Neural cell (in vitro differentiated cells): ENCODE data around the gene TMEM132E.

Source experiments
- SMC3 ChIP-seq: fragments of 450-650 bp; conservative IDR thresholded peaks from 2 replicates; pipeline ENCODE4 v1.6.1; 2014; ENCODE audit warnings: antibody characterized with exemption, mild to moderate bottlenecking, moderate library complexity; ENCODE audit not compliant: poor library complexity
- TF ChIP-seq, protein P1 (sequence below): fragments of 450-650 bp; IDR thresholded peaks from 2 replicates; pipeline ENCODE4 v1.5.1; 2014; ENCODE audit warnings: antibody characterized with exemption, mild to moderate bottlenecking, moderate library complexity; ENCODE audit not compliant: poor library complexity, severe bottlenecking

DNA sequence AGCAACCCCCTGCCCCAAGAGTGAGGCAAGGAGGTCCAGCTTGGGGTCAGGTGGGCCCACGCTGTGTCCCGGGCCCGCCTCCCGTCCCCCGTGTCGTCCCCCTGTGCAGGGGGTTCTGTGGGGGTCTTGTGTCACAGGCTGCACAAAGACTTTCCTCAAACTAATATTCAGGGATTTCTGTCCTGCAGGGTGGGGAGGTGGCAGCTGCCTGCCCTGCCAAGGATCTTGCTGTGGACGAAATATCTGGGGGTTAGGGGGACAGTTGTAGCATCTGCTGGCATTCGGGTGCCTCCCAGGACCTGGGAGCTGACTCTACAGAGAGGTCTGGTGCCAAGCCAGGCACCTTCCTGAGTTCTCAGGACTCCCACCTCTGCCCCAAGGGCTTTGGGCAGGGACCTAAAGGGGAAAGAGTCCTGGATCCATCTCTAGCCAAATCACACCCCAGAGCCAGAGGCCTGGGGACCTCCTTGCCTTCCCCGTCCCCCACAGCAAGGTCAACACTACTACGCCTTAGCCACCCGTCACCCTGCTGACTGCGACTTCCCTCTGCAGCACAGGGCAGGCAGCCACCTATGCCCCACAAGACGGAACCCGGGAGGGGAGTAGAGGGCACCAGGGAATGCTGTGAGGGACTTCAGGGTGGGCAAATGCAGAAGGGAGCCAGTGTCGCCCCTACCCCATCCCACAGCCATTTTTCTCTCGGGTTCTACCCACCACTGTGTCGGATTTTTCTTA is 59.3 kb downstream of the TMEM132E start:
- no peak for TF ChIP-seq SMC3
- TF ChIP-seq, protein P1, sequence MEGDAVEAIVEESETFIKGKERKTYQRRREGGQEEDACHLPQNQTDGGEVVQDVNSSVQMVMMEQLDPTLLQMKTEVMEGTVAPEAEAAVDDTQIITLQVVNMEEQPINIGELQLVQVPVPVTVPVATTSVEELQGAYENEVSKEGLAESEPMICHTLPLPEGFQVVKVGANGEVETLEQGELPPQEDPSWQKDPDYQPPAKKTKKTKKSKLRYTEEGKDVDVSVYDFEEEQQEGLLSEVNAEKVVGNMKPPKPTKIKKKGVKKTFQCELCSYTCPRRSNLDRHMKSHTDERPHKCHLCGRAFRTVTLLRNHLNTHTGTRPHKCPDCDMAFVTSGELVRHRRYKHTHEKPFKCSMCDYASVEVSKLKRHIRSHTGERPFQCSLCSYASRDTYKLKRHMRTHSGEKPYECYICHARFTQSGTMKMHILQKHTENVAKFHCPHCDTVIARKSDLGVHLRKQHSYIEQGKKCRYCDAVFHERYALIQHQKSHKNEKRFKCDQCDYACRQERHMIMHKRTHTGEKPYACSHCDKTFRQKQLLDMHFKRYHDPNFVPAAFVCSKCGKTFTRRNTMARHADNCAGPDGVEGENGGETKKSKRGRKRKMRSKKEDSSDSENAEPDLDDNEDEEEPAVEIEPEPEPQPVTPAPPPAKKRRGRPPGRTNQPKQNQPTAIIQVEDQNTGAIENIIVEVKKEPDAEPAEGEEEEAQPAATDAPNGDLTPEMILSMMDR: peak; percentile 8
